Panc1 (cell line): Measurements from ENCODE around the gene HOXD13. TPM values are rescaled to one million over a fixed set of nuclear protein-coding genes. Genes with fewer than 3 reads are reported as not detected.

Experiments
- ATAC-seq: fragments of 200-7000 bp; cut with Tn5 transposase; 2 replicates; pipeline ENCODE4 v1.9.1; 2020; ENCODE audit warnings: mild to moderate bottlenecking, moderate library complexity
- BruUV-seq: library from RNA; stranded (reverse); fragments of 400-500 nt; replicated peaks from 2 replicates; lab custom pipeline; 2021; lab: Mats Ljungman, UMichigan
- CTCF ChIA-PET: fragments of 300-600 bp; sonication (Branson Sonifier 250); formaldehyde crosslinking; loops from one replicate; lab custom pipeline; 2022; ENCODE audit warnings: antibody characterized with exemption; lab: Charles Lee
- POLR2A ChIA-PET: fragments of 300-600 bp; sonication (Branson Sonifier 250); formaldehyde crosslinking; loops from one replicate; lab custom pipeline; 2022; ENCODE audit warnings: antibody characterized with exemption; lab: Charles Lee
- DNase-seq: peaks from one replicate; pipeline ENCODE4 v3.0.0-alpha.2; 2010; ENCODE audit warnings: low read depth, low spot score
- H3K27ac ChIP-seq: 2 replicates; pipeline ENCODE4 v1.5.1; 2011; ENCODE audit warnings: mild to moderate bottlenecking, low read length, inconsistent platforms
- H3K27me3 ChIP-seq: fragments of 200-500 bp; sonication (Bioruptor generic); 2 replicates; pipeline ENCODE4 v1.6.0; 2014; ENCODE audit warnings: low read length, inconsistent platforms; ENCODE audit not compliant: control insufficient read depth, insufficient read depth
- H3K36me3 ChIP-seq: fragments of 200-500 bp; sonication (Bioruptor generic); 2 replicates; pipeline ENCODE4 v1.5.1; 2014; ENCODE audit warnings: inconsistent platforms, mild to moderate bottlenecking, low read length, moderate library complexity; ENCODE audit not compliant: control insufficient read depth, insufficient read depth
- H3K4me1 ChIP-seq: 2 replicates; pipeline ENCODE4 v1.5.1; 2011; ENCODE audit warnings: inconsistent platforms, mild to moderate bottlenecking, low read length, moderate library complexity; ENCODE audit not compliant: control insufficient read depth, insufficient read depth
- H3K4me3 ChIP-seq, 2 experiments: 2 replicates each; pipeline ENCODE4 v1.5.1; 2011 to 2012; ENCODE audit warnings: low read depth in 2 of 2, low read length in 2 of 2, mild to moderate bottlenecking in 2 of 2, inconsistent platforms in 1 of 2, moderate library complexity in 1 of 2
- H3K9me3 ChIP-seq: fragments of 200-500 bp; sonication (Bioruptor generic); 2 replicates; pipeline ENCODE4 v1.5.1; 2014; ENCODE audit warnings: low read depth, mild to moderate bottlenecking, inconsistent platforms, low read length, moderate library complexity; ENCODE audit not compliant: control insufficient read depth, insufficient read depth
- CTCF ChIP-seq: fragments of 450-650 bp; IDR thresholded peaks from 2 replicates; pipeline ENCODE4 v1.5.1; 2017; ENCODE audit warnings: mild to moderate bottlenecking
- POLR2AphosphoS5 ChIP-seq: IDR thresholded peaks from 2 replicates; pipeline ENCODE4 v1.6.1; 2012; ENCODE audit warnings: mild to moderate bottlenecking, low read depth, low read length, moderate library complexity
- SIN3A ChIP-seq: IDR thresholded peaks from 2 replicates; pipeline ENCODE4 v1.6.1; 2012; ENCODE audit warnings: low read depth, mild to moderate bottlenecking, low read length, moderate library complexity, borderline replicate concordance; ENCODE audit not compliant: insufficient read depth
- TCF7L2 ChIP-seq: IDR thresholded peaks from 2 replicates; pipeline ENCODE4 v1.6.1; 2011; ENCODE audit warnings: mild to moderate bottlenecking, low read depth, low read length, inconsistent platforms
- in situ Hi-C: cut with HindIII; loops from 2 replicates; pipeline ENCODE4 v1.10.0; 2016; ENCODE audit warnings: low sequenced_read_pairs, low pct_unique_long_range_greater_than_20kb
- intact Hi-C: fragments of 100-400 bp; cut with micrococcal nuclease; formaldehyde crosslinking; loops from one replicate; pipeline ENCODE4 v1.10.0; 2022; ENCODE audit not compliant: unreplicated experiment
- total RNA-seq: library from RNA; stranded (reverse); gene quantifications from one replicate; pipeline ENCODE4 v1.2.1, GENCODE V29; 2021; ENCODE audit not compliant: unreplicated experiment
- TF ChIP-seq, protein P1 (sequence below), 2 experiments: IDR thresholded peaks; 2 replicates each; pipeline ENCODE4 v1.6.1; 2011 to 2012; ENCODE audit warnings: low read depth in 2 of 2, control low read depth in 1 of 2, low read length in 1 of 2, mild to moderate bottlenecking in 1 of 2, moderate library complexity in 1 of 2; ENCODE audit not compliant: insufficient read depth in 1 of 2

The HOXD13 gene
- total RNA-seq, 1 experiment from 2014 or later = not detected

DNA sequence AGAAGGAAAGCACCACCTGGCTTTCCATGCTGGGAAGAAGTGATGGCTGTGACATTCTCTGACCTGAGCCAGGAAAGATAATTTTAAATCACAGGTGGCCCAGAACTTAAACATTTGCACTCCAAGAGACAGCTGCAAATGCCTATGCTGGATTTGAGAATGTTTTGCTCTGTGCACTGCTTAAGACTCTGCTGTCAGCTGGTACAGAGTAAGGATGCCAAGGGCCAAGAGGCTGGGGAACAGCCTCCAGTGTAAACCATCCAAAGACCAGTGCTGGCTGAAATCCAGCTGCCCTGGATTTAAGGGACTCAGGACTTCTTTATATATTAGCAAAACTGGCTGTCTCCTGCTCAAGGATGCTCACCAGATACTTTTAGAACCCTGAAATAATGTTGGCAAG, 40.9 kb downstream of the HOXD13 start:
- H3K9me3 ChIP-seq = no peaks in the 10 kb centered on the region
- peaks cover 14% of the 10 kb centered on the region for H3K4me1 ChIP-seq
- POLR2A ChIA-PET = no interaction called here
- no peak overlapping the region for H3K27ac ChIP-seq
- no TSS peak for BruUV-seq
- ATAC-seq (no peak), DNase-seq (no peak)
- no peaks in the 10 kb centered on the region for H3K27me3 ChIP-seq
- CTCF ChIA-PET = interaction anchor here (0.5 kb wide), 1 partner anchor 289 kb away, joined by 4 read pairs; no protein-coding TSS in a partner anchor
- intact Hi-C loops (no loop called here), in situ Hi-C loops (no loop called here)
- H3K4me3 ChIP-seq = no peak overlapping the region
- no peaks in the 10 kb centered on the region for H3K36me3 ChIP-seq
- TF ChIP-seq POLR2AphosphoS5 (no peak), CTCF (no peak), SIN3A (no peak), TCF7L2 (no peak)
- TF ChIP-seq, protein P1, sequence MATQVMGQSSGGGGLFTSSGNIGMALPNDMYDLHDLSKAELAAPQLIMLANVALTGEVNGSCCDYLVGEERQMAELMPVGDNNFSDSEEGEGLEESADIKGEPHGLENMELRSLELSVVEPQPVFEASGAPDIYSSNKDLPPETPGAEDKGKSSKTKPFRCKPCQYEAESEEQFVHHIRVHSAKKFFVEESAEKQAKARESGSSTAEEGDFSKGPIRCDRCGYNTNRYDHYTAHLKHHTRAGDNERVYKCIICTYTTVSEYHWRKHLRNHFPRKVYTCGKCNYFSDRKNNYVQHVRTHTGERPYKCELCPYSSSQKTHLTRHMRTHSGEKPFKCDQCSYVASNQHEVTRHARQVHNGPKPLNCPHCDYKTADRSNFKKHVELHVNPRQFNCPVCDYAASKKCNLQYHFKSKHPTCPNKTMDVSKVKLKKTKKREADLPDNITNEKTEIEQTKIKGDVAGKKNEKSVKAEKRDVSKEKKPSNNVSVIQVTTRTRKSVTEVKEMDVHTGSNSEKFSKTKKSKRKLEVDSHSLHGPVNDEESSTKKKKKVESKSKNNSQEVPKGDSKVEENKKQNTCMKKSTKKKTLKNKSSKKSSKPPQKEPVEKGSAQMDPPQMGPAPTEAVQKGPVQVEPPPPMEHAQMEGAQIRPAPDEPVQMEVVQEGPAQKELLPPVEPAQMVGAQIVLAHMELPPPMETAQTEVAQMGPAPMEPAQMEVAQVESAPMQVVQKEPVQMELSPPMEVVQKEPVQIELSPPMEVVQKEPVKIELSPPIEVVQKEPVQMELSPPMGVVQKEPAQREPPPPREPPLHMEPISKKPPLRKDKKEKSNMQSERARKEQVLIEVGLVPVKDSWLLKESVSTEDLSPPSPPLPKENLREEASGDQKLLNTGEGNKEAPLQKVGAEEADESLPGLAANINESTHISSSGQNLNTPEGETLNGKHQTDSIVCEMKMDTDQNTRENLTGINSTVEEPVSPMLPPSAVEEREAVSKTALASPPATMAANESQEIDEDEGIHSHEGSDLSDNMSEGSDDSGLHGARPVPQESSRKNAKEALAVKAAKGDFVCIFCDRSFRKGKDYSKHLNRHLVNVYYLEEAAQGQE (IDR thresholded peaks at IDR 0.05; ENCODE audit: insufficient read depth in 1 of 2, low read depth in 2 of 2, low read length in 1 of 2) = no peak

- DNase-seq (no peak), ATAC-seq (no peak)
- no peak overlapping the region for H3K4me3 ChIP-seq
- H3K27me3 ChIP-seq = no peaks in the 10 kb centered on the region
- no peaks in the 10 kb centered on the region for H3K36me3 ChIP-seq
- TF ChIP-seq, protein P1 (IDR thresholded peaks at IDR 0.05; ENCODE audit: insufficient read depth in 1 of 2, low read depth in 2 of 2, low read length in 1 of 2) = no peak
- TF ChIP-seq POLR2AphosphoS5 (no peak), CTCF (no peak), SIN3A (no peak), TCF7L2 (no peak)
- in situ Hi-C loops (no loop called here), intact Hi-C loops (loop anchor here (2.0 kb wide), 2 partner anchors 419 to 505 kb away; no protein-coding TSS in a partner anchor)
- no TSS peak for BruUV-seq
- H3K4me1 ChIP-seq = peaks cover 14% of the 10 kb centered on the region
- H3K9me3 ChIP-seq = no peaks in the 10 kb centered on the region
- POLR2A ChIA-PET = no interaction called here
- peak overlapping the region; percentile 31; the same call in 1 of the 2 replicates for H3K27ac ChIP-seq
- CTCF ChIA-PET = no interaction called here
Observed at GRCh38 chr2:176134035-176134434, 41.5 kb downstream of the HOXD13 start.
